Activated naive CD4-positive, alpha-beta T cell treated with anti-CD3 and anti-CD28 coated beads, Interleukin-2, amount 50 U/mL, for 16 hours (primary cell): ENCODE results near the gene RAB9B.

Source experiments
- DNase-seq: peaks from one replicate; pipeline ENCODE4 v3.0.0-alpha.2; 2020

RAB9B gene

DNA sequence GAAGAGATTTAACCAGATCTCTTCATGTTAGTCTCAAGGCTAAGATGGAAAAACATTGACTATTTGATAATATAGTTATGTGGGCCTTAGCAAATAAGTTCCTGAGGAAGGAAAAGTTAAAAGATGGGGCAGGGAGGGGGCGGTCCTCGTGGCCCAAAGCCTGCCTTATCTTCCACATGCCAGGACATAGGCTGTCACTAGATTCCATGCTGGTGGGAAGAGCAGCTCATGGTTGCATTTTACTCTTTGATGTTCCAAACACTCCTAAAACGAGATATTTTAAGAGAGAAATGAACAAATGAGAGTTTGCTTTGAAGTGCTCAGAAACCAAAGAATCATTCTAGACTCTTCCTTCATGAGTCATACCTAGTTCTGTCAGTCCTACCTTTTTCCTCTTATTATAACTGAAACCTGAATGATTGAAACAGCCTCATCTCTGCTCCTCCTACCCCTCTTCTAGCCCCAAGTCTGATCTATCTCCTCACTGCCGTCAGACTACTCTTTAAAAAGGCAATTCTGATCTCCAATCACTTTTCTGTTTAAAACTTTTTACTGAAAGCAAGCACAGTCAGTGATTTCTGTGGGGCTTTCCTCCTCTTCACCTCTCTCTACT lies 25.1 kb downstream of the RAB9B start:
- no peak for DNase-seq

DNA sequence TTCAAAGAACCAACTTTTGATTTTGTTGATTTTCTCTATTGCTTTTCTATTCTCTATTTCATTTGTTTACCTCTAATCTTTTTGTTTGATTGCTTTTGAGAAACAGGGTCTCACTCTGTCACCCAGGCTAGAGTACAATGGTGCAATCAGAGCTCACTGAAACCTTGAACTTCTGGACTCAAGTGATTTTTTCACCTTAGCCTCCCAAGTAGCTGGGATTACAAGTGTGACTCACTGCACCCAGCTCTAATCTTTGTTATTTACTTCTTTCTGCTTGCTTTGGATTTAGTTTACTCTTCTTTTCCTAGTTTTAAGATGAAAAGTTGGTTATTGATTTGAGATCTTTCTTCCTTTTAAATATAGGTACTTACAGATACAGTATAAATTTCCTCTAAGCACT lies 26.2 kb downstream of the RAB9B start:
- DNase-seq, result no peak

DNA sequence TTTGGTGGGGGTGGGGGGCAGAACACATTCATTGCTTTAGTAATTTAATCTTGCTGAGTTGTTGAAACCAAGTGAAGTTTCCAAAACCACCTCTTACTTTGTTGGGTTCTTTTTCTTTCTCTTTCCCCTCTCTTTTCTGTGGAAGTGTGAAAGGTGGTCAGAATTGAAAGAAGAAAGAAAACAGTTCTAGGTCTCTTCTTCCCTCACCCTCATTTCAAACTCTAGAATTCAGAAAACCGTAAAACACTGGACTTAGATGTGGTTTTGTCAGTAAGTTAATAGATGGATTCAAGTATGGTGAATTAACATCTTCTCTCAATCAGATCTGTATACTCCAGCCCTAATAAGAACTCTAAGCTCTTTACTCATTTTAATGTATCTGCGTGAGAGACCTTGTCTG lies 31.7 kb downstream of the RAB9B start:
- no peak for DNase-seq

DNA sequence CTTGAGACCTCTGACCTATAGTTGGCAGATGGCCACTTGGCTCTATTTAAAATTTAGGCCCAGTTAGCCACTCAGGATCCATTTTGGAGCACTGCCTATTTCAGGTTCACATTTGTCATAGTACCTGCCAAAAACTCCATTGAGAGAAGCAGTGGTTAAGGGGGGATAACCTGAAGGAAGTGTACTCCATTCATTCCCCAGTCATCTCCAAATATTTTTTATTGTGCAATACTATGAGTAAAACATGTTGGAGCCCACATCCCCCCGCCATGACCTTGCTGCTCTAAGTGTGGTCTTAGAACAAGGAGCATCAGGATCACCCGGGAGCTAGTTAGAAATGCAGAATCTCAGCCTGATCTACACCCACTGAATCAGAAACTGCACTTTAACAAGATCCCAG lies 34.4 kb downstream of the RAB9B start:
- DNase-seq, result no peak

DNA sequence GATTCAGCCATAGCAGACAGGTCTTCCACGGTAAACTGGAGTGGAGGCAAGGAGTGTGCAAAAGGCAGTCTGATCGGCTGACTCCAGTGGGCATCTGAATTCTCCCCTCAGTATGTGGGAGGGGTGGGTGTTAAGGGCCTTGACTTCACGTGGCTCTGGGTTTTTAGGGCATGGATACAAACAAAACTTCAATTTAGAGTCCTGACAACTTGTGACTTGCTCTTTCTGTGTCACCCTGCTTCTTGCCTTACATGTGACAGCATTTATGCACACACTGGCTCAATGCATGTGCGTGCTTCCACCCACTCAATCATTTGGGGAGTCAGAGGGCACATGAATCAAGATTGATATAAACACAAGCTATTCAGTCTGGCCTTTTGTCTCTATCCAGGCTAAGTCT lies 37.9 kb downstream of the RAB9B start:
- no peak for DNase-seq

DNA sequence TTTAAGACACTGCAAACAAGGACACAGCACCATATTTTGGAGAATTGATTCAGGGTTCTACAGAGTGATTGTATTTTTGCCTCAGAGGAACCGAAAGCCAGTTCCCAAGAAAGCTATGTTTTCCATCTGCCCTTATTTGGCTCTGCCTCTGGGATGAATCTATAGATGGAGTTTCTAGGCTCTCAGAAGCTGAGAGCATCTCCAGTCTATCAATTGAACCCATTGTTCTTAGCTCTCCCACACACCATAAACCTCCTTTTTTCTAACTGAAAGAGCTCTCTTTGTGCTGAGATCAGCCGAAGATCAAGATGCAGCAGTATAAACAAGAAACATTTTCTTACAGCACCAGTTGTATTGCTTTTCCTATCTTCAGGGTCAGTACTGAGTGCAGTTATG lies 38.5 kb downstream of the RAB9B start:
- no peak for DNase-seq

DNA sequence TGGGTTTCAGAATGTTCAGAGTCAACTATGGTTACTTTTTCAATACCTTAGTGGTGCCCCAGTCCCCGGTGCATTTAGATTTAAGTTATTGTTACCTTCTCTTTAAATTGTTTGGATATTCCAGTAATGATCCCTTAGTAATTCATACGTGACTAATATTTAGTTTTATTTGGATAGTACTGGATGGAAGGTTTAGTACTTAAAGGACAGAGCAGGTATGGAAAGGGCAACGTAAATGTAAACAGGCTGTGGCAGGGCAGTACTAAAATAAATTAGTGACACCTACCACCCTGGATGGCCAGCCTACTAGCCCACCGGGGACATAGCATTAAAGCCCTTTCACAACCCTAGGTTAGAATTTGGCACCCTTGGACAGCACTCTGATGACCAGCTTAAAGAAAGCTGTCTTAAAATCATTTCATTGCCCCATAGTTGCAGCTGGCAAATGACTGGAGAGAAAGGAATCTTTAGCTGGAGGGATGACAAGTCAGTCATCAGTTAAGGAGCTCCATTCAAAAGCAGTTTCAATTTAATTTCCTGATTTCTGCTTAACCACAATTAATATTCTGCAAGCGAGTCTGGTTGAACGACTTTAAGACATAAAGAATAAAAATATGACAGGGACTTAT lies 39.0 kb downstream of the RAB9B start:
- DNase-seq, result no peak

DNA sequence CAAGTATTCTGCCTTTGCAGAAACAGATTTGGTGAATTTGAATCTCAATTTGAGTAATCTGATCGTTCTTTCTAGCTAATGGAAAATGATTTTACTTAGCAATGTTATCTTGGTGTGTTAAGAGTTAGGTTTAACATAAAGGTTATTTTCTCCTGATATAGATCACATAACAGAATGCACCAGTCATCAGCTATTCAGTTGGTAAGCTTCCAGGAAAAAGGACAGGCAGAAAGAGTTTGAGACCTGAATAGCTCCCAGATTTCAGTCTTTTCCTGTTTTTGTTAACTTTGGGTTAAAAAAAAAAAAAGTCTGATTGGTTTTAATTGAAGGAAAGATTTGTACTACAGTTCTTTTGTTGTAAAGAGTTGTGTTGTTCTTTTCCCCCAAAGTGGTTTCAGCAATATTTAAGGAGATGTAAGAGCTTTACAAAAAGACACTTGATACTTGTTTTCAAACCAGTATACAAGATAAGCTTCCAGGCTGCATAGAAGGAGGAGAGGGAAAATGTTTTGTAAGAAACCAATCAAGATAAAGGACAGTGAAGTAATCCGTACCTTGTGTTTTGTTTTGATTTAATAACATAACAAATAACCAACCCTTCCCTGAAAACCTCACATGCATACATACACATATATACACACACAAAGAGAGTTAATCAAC lies 40.1 kb downstream of the RAB9B start:
- no peak for DNase-seq

DNA sequence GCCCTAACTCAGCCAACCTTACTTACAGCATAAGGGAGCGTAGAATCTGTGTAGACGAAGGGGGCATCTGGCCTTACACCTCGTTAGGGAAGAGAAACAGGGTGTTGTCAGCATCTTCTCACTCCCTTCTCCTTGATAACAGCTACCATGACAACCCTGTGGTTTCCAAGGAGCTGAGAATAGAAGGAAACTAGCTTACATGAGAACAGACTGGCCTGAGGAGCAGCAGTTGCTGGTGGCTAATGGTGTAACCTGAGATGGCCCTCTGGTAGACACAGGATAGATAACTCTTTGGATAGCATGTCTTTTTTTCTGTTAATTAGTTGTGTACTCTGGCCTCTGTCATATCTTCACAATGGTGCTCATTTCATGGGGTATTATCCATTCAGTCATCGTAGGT lies 40.8 kb downstream of the RAB9B start:
- DNase-seq, result no peak

DNA sequence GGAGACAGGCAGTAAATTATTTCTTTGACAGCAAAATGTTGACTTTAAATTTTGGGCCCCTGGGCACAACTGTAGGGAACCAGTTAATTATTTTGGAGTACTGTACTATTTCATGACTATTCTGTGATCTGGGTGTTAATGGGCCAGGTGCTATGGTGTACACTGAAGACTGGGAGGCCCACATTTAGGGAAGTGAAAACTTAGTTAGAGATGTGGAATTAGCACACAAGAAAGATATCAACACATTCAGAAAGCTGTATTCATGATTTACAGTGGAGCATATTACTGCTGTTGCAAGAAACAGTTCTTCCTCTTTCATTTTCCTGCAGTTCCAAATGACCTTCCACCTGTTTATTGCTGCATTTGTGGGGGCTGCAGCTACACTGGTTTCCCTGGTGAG lies 43.1 kb downstream of the RAB9B start:
- no peak for DNase-seq

DNA sequence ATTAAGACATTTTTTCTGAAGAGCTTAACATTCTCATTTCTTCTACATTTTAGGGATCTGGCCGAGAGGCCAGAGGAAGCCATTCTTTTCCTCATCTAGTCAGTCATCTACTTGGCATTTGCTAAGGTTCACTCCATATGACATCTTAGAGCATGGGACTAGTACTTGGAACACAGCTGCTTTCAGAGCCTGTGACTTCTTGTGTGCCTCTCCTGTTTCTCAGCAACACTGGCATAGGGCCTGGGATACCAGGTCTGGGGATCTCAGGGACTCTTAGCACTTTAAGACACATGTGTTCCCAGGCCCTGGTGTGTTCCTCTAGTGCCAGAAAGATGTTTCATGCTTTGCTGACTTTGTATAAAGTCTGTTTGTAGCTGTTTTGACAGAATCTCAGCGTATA lies 48.1 kb downstream of the RAB9B start:
- no peak for DNase-seq

DNA sequence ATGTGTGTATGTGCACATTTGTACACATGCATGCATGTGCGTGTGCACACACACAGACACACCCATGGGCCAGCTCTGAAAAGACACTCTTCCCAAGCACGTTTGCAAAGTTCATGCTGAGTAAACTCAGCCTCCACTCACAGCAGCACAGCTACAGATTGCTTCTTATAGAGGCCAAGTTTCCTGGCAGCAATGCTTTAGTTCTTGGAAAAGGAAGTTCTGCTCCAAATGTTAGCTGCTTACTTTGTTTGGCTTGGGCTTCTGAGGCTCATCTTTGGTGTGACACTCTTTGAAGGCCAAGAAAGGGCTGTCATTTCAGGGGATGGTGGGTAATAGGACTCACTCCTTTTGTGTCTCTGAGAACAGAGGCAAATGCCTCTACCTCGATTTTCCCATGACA lies 48.9 kb downstream of the RAB9B start:
- no peak for DNase-seq

DNA sequence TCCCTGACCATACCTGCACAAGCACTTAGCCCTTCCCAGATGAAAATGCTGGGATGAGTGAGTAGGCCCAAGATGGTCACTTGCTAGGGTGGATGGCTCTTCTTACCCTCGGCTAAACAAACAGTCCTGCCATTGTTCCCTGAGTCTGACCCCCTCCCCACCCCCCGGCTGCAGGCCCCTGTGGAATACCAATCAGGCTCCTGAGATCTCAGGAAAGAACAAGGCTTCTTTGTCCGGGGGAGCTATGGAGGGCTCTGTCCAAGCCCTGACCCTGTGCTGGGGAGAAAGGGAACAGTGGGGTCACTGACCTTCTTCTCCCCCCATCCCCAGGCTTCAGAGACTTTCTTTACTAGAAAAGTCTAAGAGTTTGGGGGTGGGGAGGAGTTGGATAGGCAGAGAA lies 49.4 kb downstream of the RAB9B start:
- no peak for DNase-seq

DNA sequence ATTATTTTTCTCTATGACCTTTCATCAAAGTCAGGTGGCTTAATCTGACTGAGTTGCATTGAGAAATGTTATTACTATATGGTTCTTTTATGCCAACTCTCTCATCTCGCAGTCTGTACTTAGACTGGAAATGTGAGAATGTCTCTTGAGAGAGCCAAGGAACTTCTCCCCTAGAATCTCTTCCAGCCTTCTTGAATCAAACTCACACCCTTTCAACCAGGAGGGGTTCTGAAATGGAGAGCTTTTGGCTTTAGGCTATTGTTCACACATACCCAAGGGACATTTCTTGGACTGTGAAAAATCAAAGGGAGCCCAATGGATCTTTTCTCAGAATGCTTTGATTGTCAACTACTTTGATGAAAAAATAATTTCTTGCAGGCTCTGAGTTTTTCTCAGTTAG lies 50.4 kb downstream of the RAB9B start:
- DNase-seq, result no peak

DNA sequence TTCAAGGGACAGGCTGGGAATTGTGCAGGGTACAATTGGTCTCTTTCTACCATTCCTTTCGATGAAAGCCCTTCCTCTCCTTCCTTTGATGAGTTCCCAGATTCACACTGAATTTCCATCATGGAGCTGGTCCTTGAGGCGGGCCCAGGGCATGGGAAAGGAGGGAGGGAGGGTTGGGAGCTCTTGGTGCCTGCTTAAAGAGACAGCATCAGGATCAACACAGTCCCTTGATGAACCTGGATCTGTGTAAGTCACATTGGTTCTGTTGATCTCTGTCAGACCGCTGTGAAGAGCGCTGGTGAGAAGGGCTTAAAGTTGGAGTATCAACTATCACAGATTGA lies 51.0 kb downstream of the RAB9B start:
- DNase-seq, result no peak

DNA sequence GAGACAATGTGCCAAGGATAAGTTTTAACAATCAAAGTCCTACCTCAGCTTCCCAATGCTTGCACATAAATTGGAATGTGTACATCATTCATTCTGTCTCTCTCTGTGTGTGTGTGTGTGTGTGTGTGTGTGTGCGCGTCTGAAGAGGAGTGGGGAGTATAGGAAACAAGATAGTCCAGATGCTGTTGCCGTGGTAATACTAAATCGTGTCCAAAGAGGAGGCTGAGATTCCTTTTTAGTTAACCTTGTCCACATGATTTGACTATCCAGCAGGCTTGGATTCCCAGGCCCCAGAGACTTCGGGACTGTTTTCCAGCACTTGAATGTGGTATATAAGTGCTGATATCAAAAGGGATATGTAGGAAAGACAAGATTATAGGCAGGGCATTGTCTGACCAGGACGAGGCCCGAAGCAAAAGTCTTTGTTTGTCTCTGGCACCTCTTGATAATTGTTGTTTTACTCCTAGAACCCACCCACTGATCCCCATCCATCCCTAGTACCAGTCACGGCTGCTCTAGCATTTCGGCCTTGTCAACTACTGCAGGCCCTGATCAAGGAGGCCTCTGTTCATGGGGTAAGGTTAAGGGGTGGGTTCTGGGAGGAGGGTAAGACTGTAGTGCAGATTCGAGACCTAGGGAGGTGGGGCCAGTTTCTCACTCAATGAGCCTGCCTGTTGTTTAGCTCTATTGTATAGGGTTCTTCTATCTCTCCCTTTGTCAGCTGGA lies 51.6 kb downstream of the RAB9B start:
- DNase-seq, result no peak

DNA sequence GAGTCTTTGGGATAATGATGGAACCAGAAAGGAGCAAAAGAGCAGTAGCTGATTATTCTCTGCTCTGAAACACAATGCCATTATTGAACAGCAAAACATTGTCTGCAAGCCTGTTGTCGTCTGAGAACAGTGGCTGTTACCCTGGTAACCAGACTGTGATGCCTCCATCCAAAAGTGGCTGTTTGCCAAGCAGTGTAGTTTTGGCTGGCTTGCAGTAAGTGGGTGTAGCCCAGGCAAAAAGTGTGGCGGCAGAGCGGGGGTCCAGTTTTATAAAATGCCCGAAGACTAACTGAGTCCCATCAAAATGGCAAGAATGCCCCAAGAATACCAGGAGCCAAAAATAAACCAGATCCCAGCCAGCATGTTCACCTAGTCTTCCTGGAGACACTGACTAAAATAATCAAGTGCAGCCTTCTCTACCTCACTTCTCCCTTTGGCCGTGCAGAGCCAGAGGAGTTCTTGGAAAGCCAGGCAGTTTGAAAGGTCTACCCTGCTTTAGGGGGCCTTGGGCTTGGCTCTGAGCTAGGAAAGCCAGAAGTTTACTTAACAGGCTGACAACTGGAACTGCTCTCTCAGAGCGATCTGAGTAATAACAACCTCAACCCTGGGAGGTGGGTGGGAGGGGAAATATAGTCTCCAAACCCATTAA lies 52.8 kb downstream of the RAB9B start:
- no peak for DNase-seq

DNA sequence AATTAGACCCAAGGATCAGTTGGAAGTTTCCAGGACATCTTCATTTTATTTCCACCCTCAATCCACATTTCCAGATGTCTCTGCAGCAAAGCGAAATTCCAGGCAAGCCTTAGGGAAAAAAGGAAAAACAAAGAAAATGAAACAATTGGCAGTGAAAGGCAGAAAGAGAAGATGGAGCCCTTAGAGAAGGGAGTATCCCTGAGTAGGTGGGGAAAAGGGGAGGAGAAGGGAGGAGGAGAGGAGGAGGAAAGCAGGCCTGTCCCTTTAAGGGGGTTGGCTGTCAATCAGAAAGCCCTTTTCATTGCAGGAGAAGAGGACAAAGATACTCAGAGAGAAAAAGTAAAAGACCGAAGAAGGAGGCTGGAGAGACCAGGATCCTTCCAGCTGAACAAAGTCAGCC lies 55.5 kb downstream of the RAB9B start, which contains the start of gene PLP1:
Gene PLP1, plus strand, starts transcription at position 295 of the 400 bp plus-strand sequence. CDS start 156 bp downstream, outside the sequence.
- no peak for DNase-seq

DNA sequence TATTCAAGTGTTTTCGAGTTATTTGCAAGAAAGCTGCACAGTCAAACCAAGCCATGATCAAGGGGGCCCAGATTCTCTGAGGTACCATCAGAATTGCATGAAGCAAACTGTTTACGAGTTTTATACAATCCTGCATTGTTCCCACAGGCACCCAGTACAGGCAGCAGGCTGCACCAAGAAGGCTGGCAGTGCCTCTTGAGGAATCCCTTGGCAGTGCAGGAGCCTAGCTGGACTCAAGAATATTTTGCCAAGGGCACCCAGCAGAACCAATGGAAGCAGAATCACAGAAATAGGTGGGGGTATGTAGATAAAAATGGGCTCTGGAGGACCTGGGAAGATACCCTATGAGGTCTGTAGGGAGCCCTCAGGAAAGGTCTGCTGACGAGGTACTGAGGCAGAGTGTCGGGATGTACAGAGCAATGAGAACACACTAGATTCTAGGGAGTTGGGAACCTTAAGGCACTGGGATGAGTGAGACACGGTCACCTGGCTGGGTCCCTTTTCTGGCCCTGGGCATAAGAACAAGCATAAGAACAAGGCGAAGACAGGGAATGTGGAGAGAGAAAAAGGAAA lies 57.9 kb downstream of the RAB9B start:
- no peak for DNase-seq

DNA sequence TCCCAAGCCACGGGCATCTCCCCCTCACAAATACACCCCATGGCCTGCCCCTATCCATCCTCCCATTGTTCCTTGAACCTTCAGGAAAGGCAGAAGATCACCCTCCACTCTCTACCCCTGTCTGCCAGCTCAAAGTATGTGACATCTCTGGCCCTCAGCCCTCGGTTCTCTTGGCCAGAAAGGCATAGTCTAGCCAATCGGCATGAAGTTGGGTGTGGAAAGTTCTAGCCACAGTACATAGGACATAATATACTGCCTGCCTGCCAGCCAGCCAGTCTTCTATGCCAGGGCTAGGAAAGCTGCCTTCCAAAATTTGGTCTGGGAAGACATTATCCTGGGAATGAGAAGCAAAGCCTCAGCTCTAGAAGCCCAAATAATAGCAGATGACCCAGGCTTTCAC lies 58.6 kb downstream of the RAB9B start:
- DNase-seq, result no peak
